K562 (cell line): ENCODE data around the gene WT1. TPM values are rescaled to one million over a fixed set of nuclear protein-coding genes. Genes with fewer than 3 reads are reported as not detected.

Experiments used
- EHMT2 ChIP-seq: fragments of 450-650 bp; IDR thresholded peaks from 2 replicates; pipeline ENCODE4 v1.6.1; 2018; ENCODE audit warnings: antibody characterized with exemption
- FOSL1 ChIP-seq: fragments of 200-800 bp; sonication (Bioruptor generic); conservative IDR thresholded peaks from 2 replicates; pipeline ENCODE4 v1.6.1; 2016; ENCODE audit warnings: missing genetic modification characterization, missing compliant biosample characterization
- RAD51 ChIP-seq: fragments of 450-650 bp; IDR thresholded peaks from 2 replicates; pipeline ENCODE4 v1.7.1; 2016; ENCODE audit warnings: low read depth, mild to moderate bottlenecking, borderline replicate concordance
- SMARCE1 ChIP-seq: fragments of 450-650 bp; IDR thresholded peaks from 2 replicates; pipeline ENCODE4 v1.7.1; 2016; ENCODE audit warnings: mild to moderate bottlenecking
- TFAM ChIP-seq: fragments of 250-450 bp; sonication (Bioruptor Pico); conservative IDR thresholded peaks from 2 replicates; pipeline ENCODE4 v1.5.0; 2021; ENCODE audit warnings: mild to moderate bottlenecking, moderate library complexity
- ZNF224 ChIP-seq: sonication (generic); formaldehyde crosslinking; IDR thresholded peaks from 2 replicates; pipeline ENCODE4 v1.8.0; 2022; ENCODE audit warnings: mild to moderate bottlenecking, missing genetic modification reagents
- polyA plus RNA-seq, 8 experiments: library from polyadenylated mRNA; depleted of rRNA in 4 of 8; stranded (reverse) in 5 of 8; unstranded in 3 of 8; fragments of >200 nt; fragmentation: Nextera tagmentation in 2 of 8; fragmentation: Illumina TruSeq in 1 of 8; extraction: Ambion mirVana in 2 of 8; extraction: Trizol in 1 of 8; gene quantifications; 2 replicates each; pipeline versions ENCODE4 v1.2.1 to v1.2.3, GENCODE V29; 2011 to 2014; ENCODE audit warnings: inconsistent platforms in 1 of 8, missing spikeins in 1 of 8
- total RNA-seq, 7 experiments: library from RNA; depleted of rRNA in 6 of 7; stranded (reverse); fragments of >200 nt in 6 of 7; fragmentation: Illumina TruSeq in 2 of 7; extraction: Trizol in 2 of 7; gene quantifications; 2 replicates each; pipeline versions ENCODE4 v1.2.1 to v1.2.3, GENCODE V29; 2011 to 2021; ENCODE audit warnings: low replicate concordance in 1 of 7
- TF ChIP-seq, protein P1 (sequence below): sonication (generic); formaldehyde crosslinking; IDR thresholded peaks from 2 replicates; pipeline ENCODE4 v1.8.1; 2023; ENCODE audit warnings: missing genetic modification reagents, mild to moderate bottlenecking, borderline replicate concordance
- TF ChIP-seq, protein P2 (sequence below): fragments of 250-450 bp; sonication (Bioruptor Pico); IDR thresholded peaks from 2 replicates; pipeline ENCODE4 v1.8.0; 2022; ENCODE audit warnings: moderate library complexity, mild to moderate bottlenecking, inconsistent platforms

WT1 gene
- total and polyA plus RNA-seq, 9 of the 15 experiments (the other 6 are each of a cell fraction or from before 2014, with no cell fraction given), result 7.1 to 33.8 (median 19.4) TPM

DNA sequence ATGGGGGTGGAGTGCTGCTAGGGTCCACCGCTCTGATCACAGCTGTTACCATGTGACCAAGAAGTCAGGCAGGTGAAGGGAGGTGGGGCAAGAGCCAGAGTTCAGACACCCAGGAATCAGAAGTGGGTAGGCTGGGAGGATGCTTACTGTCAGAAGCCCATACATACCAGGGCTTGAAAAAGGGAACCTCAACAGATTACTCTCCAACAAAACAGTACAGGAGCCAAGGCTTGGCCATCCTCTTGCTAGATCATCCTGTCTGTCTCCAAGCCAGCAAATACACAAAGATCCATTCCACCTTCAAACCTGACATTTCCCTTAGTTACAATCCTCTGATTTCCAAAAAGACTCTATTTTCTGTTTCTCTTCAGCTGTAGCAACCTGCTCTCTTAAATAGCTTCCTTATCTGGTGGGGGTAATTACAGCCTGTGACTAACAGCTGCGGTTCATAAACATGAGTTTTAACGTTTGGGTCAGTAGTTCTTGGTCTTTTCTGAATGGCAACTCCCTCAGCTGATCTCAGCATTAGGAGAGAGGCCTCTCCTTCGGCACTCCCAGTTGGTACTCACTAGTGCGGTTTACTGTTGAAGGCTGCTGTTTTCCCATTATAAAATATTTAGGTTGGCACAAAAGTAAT, 31.1 kb upstream of the WT1 start (continued):
- TF ChIP-seq, protein P1, sequence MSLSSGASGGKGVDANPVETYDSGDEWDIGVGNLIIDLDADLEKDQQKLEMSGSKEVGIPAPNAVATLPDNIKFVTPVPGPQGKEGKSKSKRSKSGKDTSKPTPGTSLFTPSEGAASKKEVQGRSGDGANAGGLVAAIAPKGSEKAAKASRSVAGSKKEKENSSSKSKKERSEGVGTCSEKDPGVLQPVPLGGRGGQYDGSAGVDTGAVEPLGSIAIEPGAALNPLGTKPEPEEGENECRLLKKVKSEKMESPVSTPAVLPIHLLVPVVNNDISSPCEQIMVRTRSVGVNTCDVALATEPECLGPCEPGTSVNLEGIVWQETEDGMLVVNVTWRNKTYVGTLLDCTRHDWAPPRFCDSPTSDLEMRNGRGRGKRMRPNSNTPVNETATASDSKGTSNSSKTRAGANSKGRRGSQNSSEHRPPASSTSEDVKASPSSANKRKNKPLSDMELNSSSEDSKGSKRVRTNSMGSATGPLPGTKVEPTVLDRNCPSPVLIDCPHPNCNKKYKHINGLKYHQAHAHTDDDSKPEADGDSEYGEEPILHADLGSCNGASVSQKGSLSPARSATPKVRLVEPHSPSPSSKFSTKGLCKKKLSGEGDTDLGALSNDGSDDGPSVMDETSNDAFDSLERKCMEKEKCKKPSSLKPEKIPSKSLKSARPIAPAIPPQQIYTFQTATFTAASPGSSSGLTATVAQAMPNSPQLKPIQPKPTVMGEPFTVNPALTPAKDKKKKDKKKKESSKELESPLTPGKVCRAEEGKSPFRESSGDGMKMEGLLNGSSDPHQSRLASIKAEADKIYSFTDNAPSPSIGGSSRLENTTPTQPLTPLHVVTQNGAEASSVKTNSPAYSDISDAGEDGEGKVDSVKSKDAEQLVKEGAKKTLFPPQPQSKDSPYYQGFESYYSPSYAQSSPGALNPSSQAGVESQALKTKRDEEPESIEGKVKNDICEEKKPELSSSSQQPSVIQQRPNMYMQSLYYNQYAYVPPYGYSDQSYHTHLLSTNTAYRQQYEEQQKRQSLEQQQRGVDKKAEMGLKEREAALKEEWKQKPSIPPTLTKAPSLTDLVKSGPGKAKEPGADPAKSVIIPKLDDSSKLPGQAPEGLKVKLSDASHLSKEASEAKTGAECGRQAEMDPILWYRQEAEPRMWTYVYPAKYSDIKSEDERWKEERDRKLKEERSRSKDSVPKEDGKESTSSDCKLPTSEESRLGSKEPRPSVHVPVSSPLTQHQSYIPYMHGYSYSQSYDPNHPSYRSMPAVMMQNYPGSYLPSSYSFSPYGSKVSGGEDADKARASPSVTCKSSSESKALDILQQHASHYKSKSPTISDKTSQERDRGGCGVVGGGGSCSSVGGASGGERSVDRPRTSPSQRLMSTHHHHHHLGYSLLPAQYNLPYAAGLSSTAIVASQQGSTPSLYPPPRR, result no peak
- TF ChIP-seq SMARCE1 (peak; percentile 68; the same call in 1 of the 2 replicates), RAD51 (no peak), TFAM (CRISPR knock-in tag) (no peak), EHMT2 (0 out of 2 replicates have a peak, but pooled peaks have one; percentile 24), ZNF224 (CRISPR knock-in tag) (no peak), FOSL1 (peak; percentile 82)
- TF ChIP-seq, protein P2, sequence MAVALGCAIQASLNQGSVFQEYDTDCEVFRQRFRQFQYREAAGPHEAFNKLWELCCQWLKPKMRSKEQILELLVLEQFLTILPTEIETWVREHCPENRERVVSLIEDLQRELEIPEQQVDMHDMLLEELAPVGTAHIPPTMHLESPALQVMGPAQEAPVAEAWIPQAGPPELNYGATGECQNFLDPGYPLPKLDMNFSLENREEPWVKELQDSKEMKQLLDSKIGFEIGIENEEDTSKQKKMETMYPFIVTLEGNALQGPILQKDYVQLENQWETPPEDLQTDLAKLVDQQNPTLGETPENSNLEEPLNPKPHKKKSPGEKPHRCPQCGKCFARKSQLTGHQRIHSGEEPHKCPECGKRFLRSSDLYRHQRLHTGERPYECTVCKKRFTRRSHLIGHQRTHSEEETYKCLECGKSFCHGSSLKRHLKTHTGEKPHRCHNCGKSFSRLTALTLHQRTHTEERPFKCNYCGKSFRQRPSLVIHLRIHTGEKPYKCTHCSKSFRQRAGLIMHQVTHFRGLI (CRISPR knock-in tag), result no peak
